HG03432 (cell line): ENCODE measurements around the gene KCNJ14.

Experiments used
- ATAC-seq: cut with Tn5 transposase; IDR thresholded peaks from one replicate; pipeline ENCODE4 v1.9.1; 2021; ENCODE audit warnings: mild to moderate bottlenecking, moderate library complexity; ENCODE audit not compliant: unreplicated experiment

Gene KCNJ14

DNA sequence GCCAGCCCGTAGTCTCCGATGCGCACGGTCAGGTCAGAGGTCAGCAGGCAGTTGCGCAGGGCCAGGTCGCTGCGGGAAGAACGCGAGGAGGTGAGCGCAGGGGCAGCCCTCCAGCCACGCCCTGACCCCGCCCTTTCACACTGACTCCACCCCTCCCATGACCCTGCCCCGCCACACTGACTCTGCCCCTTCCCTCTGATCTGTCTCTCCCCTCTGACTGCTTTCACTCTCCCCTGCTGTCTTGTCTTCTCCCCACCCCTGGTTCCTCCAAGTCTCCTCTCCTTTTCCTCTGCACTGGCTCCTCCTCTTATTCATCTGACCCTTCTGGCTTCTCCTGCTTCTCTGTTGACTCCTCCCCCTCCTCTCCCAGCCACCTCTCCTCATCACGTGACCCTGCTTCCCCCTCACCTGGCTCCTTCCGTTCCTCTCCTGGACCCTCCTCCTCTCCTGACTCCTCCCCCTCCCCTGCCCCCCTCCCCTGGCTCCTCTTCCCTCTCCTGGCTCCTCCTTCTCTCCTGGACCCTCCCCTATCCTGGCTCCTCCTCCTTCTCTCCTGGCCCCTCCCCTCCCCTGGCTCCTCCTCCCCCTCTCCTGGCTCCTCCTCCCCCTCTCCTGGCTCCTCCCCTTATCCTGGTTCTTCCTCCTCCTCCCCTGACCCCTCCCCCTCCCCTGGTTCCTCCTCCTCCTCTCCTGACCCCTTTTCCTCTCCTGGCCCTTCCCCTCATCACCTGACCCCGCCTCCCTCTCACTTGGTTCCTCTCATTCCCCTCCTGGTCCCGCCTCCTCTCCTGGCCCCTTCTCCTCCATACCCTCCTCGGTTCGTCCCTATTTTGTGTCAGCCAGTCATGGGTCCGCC, 46.3 kb downstream of the KCNJ14 start:
- no peak for ATAC-seq

DNA sequence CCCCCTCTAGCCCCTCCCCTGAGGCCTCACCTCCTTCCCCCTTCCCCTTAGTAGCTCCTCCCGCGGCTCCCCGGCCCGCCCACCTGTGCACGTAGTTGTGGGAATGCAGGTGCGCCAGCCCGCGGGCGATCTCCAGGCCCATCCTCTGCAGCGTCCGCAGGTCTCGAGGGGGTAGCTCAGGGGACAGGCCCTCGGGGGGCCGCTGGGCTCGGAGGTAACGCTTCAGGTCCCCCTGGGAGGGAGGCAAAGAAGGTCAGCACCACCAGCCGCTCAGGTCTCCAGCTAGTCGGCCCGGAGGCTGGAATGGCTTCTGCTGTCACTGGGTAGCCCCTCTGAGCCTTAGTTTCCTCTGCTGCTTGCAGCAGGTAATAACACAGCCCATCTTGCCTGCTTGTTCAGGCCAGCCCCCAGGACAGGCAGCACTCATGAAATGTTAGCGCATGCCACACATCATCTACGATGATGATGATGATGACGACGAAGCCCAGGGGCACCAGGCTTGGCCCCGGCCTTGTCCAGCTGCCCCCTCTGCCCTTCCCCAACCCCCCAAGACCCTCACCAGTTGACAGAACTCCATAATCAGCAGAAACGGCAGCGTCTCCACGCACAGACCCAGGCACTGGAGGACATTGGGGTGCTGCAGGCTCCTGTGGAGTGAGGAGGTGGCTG, 47.1 kb downstream of the KCNJ14 start:
- no peak for ATAC-seq

DNA sequence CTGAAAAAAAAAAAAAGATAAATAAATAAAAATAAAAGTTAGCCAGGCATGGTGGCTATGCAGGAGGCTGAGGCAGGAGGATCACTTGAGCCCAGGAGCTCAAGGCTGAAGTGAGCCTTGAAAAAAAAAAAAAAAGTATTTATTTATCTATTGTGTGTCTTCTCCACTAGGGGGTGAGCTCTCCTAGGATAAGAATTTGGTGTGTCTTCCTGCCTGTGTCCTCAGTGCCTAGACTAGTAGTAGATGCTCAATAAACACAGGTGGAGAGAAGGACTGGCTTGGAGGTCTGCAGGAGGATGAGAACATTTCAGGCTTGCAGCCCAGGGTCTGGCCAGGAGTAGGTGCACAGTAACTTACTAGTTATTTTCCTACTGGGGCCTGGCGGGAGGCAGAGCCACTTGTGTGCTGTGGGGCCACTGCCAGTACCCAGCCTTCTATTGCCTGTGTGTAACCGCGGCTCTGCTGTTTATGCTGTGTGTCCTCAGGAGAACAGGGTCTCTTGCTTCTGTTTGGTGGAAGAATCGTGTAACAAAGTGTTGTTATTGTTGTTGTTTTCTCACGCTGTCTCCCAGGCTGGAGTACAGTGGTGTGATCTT, 50.9 kb downstream of the KCNJ14 start:
- ATAC-seq, result no peak

DNA sequence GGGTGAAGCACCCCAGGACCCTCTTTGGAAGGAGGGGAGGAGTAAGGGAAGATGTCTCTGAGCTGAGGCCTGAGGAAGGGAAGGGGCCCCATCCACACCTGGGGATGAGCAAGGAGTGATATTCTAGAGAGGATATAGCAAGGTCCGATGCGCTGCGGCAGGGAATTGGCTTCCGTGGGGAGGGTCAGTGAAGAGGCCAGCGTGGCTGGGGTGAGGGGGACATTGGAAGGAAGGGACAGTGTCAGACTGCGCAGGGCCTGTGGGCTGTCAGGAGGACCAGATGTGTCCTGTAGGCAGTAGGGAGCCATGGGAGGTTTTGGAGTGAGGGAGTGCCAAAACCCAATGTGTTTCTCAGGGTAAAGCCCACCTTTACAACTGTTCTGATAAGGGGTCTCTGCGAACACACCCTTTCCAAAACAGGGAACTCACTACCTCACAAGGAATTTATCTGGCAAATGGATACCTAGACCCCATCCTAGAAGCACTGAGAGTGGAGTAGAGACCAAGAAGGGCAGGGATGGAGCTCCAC, 52.6 kb downstream of the KCNJ14 start:
- no peak for ATAC-seq

DNA sequence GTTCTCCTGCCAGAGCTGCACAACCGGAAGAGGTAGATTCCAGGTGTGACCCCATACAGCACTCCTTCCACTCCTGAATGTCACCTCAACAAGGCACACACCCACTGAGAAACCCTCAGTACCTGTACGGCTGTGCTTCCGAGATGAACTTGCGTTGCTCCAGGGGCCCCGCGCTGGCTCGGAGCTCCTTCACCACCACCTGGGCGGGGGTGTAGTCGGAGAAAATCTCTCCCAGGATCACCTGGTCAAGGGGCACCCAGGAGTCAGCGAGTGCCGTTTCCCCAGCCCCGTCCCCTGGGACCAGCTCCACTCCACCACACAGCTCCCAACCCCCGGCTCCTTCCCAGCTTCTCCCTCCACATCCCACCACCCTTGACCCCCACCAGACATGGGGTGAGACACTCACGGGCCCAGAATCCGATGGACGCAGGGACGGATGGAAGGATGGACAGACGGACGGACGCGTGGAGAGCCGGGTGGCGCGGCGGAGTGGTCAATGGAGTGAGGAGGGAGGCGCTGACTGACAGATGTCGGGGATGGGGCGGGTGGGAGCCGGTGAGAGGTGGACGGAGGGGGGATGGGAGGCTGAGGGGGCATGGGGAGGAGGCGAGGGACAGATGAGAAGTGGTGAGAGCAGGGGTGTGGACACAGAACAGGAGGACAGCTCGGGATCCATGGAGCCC, 53.5 kb downstream of the KCNJ14 start:
- ATAC-seq, result no peak

DNA sequence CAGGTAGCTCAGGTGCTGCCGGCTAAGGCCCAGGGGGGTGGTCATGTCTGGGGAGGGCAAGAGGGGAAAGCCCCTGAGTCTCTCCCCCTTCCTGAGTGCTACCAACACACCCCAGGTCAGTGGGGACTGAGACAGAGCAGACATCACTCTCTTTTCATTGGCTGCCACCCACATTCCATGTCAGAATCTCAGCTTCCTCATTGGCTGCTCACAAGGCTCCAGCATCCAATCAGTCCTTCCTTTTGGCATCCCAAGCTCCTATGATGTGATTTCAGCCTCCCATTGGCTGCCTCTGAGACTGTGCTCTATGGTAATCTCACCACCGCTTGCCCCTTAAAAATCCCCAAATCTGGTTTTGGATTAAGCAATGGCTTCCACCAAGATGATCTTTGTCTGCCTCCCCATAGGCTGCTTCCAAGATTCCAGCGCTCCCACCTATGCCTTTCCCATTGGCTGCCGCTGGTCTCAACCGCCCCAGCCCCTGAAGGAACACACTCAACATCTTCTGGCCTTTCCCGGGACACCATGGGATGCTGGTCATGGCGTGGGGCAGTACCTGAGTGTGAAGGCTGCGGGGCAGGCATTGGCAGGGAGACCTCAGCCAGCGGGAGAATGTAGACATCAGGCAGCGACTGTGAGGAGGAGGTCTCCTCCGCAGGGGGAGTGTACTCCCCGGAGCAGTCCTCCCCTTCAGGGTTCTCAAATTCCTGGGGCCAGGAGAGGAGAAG, 54.3 kb downstream of the KCNJ14 start:
- no peak for ATAC-seq

DNA sequence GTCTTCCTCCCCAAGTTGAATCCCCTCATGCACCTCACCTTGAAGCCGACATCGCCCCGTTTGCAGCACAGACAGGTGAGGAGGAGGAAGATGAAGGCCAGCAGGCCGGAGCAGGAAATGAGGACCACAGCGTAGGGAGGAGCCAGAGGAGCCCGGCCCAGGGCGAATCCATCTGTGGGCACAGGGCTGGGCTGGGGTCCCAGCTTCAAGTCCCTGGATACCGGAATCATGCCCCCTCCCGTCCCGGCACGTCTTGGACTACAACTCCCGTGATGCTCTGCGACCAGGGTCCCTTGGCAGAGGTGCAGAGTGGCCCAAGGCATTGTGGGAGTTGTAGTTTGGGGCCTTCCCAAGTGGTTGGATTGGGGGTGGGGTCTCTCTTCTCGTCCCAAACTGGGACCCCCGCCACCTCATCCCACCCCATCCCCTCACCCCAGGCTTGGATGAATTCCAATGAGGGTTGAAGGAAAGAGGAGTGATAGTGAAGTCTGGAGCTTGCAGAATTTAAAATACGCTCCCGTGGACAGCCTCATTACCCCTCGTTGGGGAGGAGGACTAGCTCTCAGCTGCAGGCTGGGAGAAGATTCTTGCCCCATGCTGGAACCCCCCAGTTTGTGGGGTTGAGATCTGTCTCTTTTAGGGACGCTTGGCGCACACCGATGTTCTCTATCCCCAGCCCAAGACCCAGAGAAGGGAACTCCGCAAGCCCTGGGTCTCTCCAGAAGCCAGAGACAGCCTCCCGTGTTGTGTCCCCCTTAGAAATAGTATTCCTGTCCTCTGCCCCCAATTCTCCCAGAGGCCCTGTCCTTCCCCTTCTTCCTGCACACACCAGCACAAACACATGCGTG, 55.3 kb downstream of the KCNJ14 start:
- ATAC-seq, result no peak

DNA sequence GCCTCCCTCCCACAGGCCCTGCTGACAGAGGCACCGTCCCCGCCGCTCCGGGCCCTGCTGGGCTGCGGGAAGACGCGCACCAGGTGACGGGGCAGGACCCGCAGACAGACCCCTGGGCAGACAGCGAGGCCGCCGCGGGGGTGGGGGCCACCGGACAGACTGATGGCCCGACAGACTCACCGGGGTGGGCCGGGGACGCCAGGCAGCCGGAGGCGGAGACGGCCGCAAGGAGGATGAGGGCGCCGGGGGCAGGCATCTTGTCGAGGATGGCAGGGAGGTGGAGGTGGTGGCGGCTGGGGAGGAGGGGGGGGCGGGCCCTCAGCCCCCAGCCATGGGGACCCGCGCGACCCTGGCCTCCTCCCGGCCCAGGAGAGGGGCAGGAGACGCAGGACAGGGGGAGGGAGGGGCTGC, 56.0 kb downstream of the KCNJ14 start:
- ATAC-seq, result no peak

DNA sequence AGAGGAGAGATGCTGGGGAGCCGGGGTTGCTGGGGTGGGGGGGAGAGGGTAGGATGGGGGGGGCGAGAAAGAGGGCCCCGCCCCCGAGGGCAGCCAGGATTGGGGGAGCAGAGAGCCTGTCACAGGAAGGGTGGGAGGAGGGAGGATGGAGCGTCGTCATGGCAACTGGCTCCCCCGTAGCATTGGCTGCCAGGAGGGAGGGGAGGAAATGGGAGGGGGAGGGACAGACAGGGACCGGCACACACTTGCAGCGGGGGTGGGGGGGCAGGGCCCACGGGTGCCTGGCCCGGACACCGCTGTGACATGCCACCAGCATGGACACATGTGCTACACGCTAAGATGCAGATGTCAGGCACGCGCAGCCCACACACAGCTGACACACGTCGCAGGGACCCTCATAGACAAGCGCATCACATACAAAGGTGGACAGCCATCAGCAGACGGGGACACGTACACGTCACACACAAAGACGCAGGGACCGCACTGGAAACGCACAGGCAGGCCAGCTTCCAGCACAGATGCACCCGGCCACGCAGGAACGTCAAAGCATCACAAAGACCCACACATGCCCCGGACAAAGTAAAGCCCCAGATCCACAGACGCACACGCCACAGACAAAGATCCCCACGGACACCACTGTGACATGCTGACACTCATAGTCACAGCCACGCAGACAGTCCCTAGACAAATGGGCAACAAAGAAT, 56.6 kb downstream of the KCNJ14 start, which contains the start of gene LMTK3:
LMTK3 (minus strand) TSS at position 36 of the 704 bp plus-strand sequence. CDS start 259 bp downstream, outside the sequence.
- ATAC-seq, result no peak

DNA sequence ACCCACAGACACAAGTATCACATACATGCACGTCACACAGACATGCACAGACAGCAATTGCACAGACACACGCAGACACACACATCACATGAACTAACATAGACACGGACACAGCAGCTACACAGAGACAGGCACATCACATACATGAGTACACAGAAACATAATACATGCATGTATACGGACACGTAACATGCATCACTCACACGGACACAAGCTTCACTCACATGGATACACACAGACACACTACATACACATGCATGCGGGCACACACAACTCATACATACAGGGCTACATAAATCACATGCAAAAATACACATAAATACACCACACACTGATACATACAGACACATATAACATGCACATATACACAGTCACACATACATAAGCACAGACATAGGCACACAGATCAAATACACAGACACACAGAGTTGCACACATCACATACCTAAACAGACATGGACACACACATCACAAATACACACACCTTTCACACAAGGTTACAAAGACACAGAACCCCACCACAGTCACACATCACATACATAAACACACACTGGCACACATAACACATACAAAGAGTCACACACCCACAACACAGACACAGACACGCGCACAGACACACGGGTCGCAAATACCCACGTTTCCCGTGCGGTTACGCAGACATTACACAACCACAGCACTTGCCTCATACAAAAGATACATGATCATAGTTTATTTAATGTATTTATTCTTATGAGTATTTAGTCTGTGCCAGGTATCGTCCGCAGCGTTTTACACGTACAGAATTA, 57.3 kb downstream of the KCNJ14 start:
- ATAC-seq, result no peak

DNA sequence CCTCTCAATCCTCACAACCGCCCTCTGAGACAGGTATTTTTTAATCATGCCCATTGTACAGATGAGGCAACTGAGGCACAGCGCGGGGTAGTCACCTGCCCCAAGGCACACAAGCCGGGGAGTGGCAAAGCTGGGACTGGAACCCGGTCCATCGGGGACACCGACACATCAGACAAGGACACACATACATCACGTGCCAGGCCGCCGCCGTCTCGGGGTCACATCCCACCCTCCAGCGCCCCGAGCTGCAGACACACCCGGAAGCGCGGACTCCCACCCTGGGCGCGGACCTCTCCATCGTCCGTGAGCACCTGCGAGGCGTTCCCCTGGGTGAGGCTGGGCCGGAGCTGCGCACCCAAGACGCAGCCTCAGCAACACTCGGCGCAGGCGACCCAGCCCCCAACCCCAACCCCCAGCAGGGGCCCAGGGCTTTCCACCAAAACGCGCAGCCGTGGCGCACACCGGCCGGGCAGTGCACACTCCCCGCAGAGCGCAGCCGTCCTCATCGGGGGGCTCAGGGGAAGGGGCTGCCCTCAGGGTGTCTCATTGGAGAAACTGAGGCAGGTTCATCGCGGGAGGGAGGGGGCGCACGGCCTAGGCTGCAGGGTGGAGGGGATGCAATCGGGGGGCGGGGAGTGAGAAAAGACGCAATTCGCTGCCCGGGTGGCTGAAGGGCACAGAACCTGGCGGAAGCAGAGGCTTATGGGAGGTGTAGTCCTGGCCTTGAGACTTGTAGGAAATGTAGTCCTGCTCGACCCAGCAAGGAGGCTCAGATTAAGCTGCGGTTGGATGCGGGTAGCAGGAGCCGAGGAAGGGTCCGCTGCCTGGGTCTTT, 58.1 kb downstream of the KCNJ14 start:
- no peak for ATAC-seq

DNA sequence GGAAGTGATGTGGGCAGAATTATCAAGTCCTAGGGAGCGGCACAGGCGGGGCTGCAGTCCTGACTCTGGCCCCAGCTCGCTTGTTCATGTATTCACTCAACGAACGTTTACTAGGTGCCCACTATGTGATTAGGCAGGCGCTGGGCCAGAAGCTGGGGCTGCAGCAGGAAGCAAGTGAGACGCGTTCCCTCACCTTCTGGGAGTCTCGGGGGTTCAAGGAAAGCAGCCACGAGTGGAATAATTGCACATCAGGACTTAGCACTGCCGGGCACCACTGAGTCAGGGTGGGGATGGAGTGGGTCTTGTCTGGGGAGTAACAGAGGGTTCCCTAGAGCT, 58.7 kb downstream of the KCNJ14 start:
- no peak for ATAC-seq

DNA sequence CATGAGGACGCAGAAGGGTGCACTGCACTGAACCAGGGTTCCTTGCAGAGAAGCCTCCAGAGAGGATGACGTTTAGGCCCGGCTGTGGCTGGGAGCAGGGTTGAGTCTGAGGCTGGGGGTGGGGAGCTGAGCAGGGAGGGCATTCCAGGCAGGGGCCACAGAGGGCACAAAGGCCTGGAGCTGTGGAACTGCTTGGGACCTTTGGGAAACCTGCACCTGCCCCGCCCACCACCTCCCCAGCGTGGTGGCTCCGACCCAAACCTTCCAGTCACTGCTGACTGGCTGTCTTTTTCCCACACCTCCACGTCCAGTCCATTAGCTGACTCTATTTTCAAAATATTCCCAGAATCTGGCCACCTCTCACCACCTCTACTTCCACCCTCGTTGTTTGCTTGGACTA, 61.2 kb downstream of the KCNJ14 start:
- no peak for ATAC-seq
